HepG2 (cell line): ENCODE results near the gene NUDCD3. TPM values are rescaled to one million over a fixed set of nuclear protein-coding genes. Genes with fewer than 3 reads are reported as not detected.

Experiments used
- ATF2 ChIP-seq: sonication (generic); formaldehyde crosslinking; IDR thresholded peaks from 2 replicates; pipeline ENCODE4 v1.4.0; 2020; ENCODE audit warnings: missing genetic modification reagents
- ATF3 ChIP-seq: sonication (generic); formaldehyde crosslinking; IDR thresholded peaks from 2 replicates; pipeline ENCODE4 v1.4.0; 2020; ENCODE audit warnings: missing genetic modification reagents
- DMTF1 ChIP-seq: sonication (generic); formaldehyde crosslinking; IDR thresholded peaks from 2 replicates; pipeline ENCODE4 v1.4.0; 2020; ENCODE audit warnings: mild to moderate bottlenecking, missing genetic modification reagents
- ERF ChIP-seq: IDR thresholded peaks from 2 replicates; pipeline ENCODE4 v1.6.1; 2018; ENCODE audit warnings: missing biosample characterization, missing genetic modification reagents
- FOSL2 ChIP-seq: sonication (generic); formaldehyde crosslinking; IDR thresholded peaks from 2 replicates; pipeline ENCODE4 v1.4.0; 2020; ENCODE audit warnings: missing genetic modification reagents
- GLI4 ChIP-seq: sonication (generic); formaldehyde crosslinking; IDR thresholded peaks from 2 replicates; pipeline ENCODE4 v1.5.1; 2020; ENCODE audit warnings: missing genetic modification reagents, mild to moderate bottlenecking, moderate library complexity, borderline replicate concordance
- HNF4A ChIP-seq: sonication (generic); formaldehyde crosslinking; IDR thresholded peaks from 2 replicates; pipeline ENCODE4 v1.4.0; 2020; ENCODE audit warnings: missing genetic modification reagents
- IRX3 ChIP-seq: sonication (generic); formaldehyde crosslinking; IDR thresholded peaks from 2 replicates; pipeline ENCODE4 v1.8.1; 2023; ENCODE audit warnings: mild to moderate bottlenecking, low read depth, missing genetic modification reagents, borderline replicate concordance
- JUN ChIP-seq: sonication (generic); formaldehyde crosslinking; IDR thresholded peaks from 2 replicates; pipeline ENCODE4 v1.4.0; 2020; ENCODE audit warnings: mild to moderate bottlenecking, missing genetic modification reagents
- PHF20 ChIP-seq: sonication (generic); formaldehyde crosslinking; IDR thresholded peaks from 2 replicates; pipeline ENCODE4 v1.5.0; 2020; ENCODE audit warnings: mild to moderate bottlenecking, missing genetic modification reagents
- PHF21A ChIP-seq: sonication (generic); formaldehyde crosslinking; IDR thresholded peaks from 2 replicates; pipeline ENCODE4 v1.5.0; 2020; ENCODE audit warnings: mild to moderate bottlenecking, missing genetic modification reagents
- SALL1 ChIP-seq: sonication (generic); formaldehyde crosslinking; IDR thresholded peaks from 2 replicates; pipeline ENCODE4 v1.8.0; 2022; ENCODE audit warnings: mild to moderate bottlenecking, missing genetic modification reagents
- SETDB1 ChIP-seq: sonication (generic); formaldehyde crosslinking; IDR thresholded peaks from 2 replicates; pipeline ENCODE4 v1.5.1; 2020; ENCODE audit warnings: missing genetic modification reagents, mild to moderate bottlenecking, borderline replicate concordance
- SIN3A ChIP-seq: IDR thresholded peaks from 2 replicates; pipeline ENCODE4 v1.6.1; 2011; ENCODE audit warnings: low read depth, mild to moderate bottlenecking, control low read depth, low read length, borderline replicate concordance
- TERF1 ChIP-seq: sonication (generic); formaldehyde crosslinking; IDR thresholded peaks from 2 replicates; pipeline ENCODE4 v1.8.0; 2022; ENCODE audit warnings: mild to moderate bottlenecking, missing genetic modification reagents, moderate library complexity
- TFAP4 ChIP-seq: sonication (generic); IDR thresholded peaks from 2 replicates; pipeline ENCODE4 v1.6.1; 2016; ENCODE audit warnings: low read depth, borderline replicate concordance
- ZNF160 ChIP-seq: sonication (generic); formaldehyde crosslinking; IDR thresholded peaks from 2 replicates; pipeline ENCODE4 v1.8.0; 2022; ENCODE audit warnings: mild to moderate bottlenecking, inconsistent platforms, missing genetic modification reagents
- ZNF234 ChIP-seq: sonication (generic); formaldehyde crosslinking; conservative IDR thresholded peaks from 2 replicates; pipeline ENCODE4 v1.5.1; 2020; ENCODE audit warnings: mild to moderate bottlenecking, missing genetic modification reagents
- ZNF317 ChIP-seq: sonication (generic); formaldehyde crosslinking; IDR thresholded peaks from 2 replicates; pipeline ENCODE4 v1.5.0; 2020; ENCODE audit warnings: mild to moderate bottlenecking, missing genetic modification reagents
- ZNF597 ChIP-seq: sonication (generic); formaldehyde crosslinking; IDR thresholded peaks from 2 replicates; pipeline ENCODE4 v1.5.0; 2020; ENCODE audit warnings: missing genetic modification reagents
- ZNF776 ChIP-seq: sonication (generic); formaldehyde crosslinking; IDR thresholded peaks from 2 replicates; pipeline ENCODE4 v1.4.0; 2020; ENCODE audit warnings: mild to moderate bottlenecking, missing genetic modification reagents
- ZNF878 ChIP-seq: sonication (generic); formaldehyde crosslinking; IDR thresholded peaks from 2 replicates; pipeline ENCODE4 v1.8.1; 2023; ENCODE audit warnings: mild to moderate bottlenecking, missing genetic modification reagents, moderate library complexity
- ZSCAN9 ChIP-seq: IDR thresholded peaks from 2 replicates; pipeline ENCODE4 v1.6.1; 2016; ENCODE audit warnings: borderline replicate concordance
- polyA plus RNA-seq, 8 experiments: library from polyadenylated mRNA; depleted of rRNA in 3 of 8; stranded (reverse) in 7 of 8; unstranded in 1 of 8; fragments of >200 nt; fragmentation: Illumina TruSeq in 4 of 8; extraction: Trizol in 4 of 8; gene quantifications; 2 replicates each; pipeline versions ENCODE4 v1.2.1 to v1.2.3, GENCODE V29; 2011 to 2016; ENCODE audit warnings: low read depth in 4 of 8, missing spikeins in 1 of 8, mixed read lengths in 1 of 8; ENCODE audit not compliant: insufficient read depth in 1 of 8
- total RNA-seq, 5 experiments: library from RNA; depleted of rRNA; stranded (reverse); fragments of >200 nt; fragmentation: Illumina TruSeq; extraction: Trizol; gene quantifications; 2 replicates each; pipeline ENCODE4 v1.2.3, GENCODE V29; 2016; ENCODE audit warnings: low read depth in 1 of 5

NUDCD3 gene
- total and polyA plus RNA-seq, 2 of the 13 experiments (the other 11 are each of a cell fraction or from before 2014, with no cell fraction given): 20.8 to 49.9 TPM

- TF ChIP-seq ZNF160 (CRISPR knock-in tag) (no peak), ERF (CRISPR knock-in tag) (peak; percentile 69), JUN (peak; percentile 72; the same call in 1 of the 2 replicates), GLI4 (CRISPR knock-in tag) (no peak), TFAP4 (peak; percentile 91; the same call in 1 of the 2 replicates), ZNF234 (CRISPR knock-in tag) (no peak), IRX3 (no peak), DMTF1 (CRISPR knock-in tag) (no peak), ZNF597 (CRISPR knock-in tag) (no peak), FOSL2 (peak; percentile 78), SIN3A (0 out of 2 replicates have a peak, but pooled peaks have one; percentile 35), ZNF317 (CRISPR knock-in tag) (0 out of 2 replicates have a peak, but pooled peaks have one; percentile 9), PHF21A (peak; percentile 36; the same call in 1 of the 2 replicates), ZNF776 (CRISPR knock-in tag) (no peak), ZSCAN9 (CRISPR knock-in tag) (0 out of 2 replicates have a peak, but pooled peaks have one; percentile 52), HNF4A (CRISPR knock-in tag) (peak; percentile 82), SETDB1 (CRISPR knock-in tag) (no peak), TERF1 (CRISPR knock-in tag) (no peak), PHF20 (CRISPR knock-in tag) (no peak), ATF2 (CRISPR knock-in tag) (peak; percentile 64; the same call in 1 of the 2 replicates), ZNF878 (CRISPR knock-in tag) (peak; percentile 56; the same call in 1 of the 2 replicates), SALL1 (peak; percentile 90), ATF3 (peak; percentile 41; the same call in 1 of the 2 replicates)
These were observed 17.2 kb downstream of the NUDCD3 start (continued) for GRCh38 chr7:44473295-44473694.
